Epithelial cell of esophagus (primary cell): ENCODE measurements around the gene CCDC60.

ENCODE experiments used
- DNase-seq: peaks from one replicate; pipeline ENCODE4 v3.0.0; 2010; ENCODE audit warnings: low read depth
- H3K4me3 ChIP-seq: 2 replicates; pipeline ENCODE4 v1.5.1; 2011; ENCODE audit warnings: mild to moderate bottlenecking, low read length, control low read depth
- TF ChIP-seq, protein P1 (sequence below): IDR thresholded peaks from 2 replicates; pipeline ENCODE4 v1.5.1; 2011; ENCODE audit warnings: low read depth, mild to moderate bottlenecking, low read length, control low read depth, inconsistent platforms; ENCODE audit not compliant: insufficient read depth; ENCODE audit errors: missing control alignments

The CCDC60 gene

DNA sequence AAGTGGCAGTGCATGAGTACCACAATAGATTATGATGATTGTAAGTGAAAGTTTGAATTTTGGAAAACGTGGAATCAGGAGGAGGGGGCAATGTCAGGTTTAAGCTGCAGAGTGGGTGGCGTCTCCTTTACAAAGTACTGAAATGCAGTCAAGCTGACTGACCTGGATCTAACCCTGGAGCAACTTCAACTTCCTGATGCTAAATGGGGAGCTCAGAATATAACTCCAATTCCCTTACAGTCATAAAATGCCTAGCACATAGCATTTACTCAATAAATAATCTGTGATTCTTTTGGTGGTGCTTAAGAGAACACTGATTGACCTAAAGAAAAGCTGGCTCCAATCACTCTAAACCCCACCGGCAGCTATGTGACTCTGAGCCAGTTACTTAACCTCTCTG, 38.5 kb downstream of the CCDC60 start:
- no peak for DNase-seq
- H3K4me3 ChIP-seq: no peak overlapping the region
- TF ChIP-seq, protein P1, sequence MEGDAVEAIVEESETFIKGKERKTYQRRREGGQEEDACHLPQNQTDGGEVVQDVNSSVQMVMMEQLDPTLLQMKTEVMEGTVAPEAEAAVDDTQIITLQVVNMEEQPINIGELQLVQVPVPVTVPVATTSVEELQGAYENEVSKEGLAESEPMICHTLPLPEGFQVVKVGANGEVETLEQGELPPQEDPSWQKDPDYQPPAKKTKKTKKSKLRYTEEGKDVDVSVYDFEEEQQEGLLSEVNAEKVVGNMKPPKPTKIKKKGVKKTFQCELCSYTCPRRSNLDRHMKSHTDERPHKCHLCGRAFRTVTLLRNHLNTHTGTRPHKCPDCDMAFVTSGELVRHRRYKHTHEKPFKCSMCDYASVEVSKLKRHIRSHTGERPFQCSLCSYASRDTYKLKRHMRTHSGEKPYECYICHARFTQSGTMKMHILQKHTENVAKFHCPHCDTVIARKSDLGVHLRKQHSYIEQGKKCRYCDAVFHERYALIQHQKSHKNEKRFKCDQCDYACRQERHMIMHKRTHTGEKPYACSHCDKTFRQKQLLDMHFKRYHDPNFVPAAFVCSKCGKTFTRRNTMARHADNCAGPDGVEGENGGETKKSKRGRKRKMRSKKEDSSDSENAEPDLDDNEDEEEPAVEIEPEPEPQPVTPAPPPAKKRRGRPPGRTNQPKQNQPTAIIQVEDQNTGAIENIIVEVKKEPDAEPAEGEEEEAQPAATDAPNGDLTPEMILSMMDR: no peak

GRCh38 chr12:119373666-119374065, 39.1 kb downstream of the CCDC60 start:
- TF ChIP-seq, protein P1: no peak
- DNase-seq: no peak
- H3K4me3 ChIP-seq: no peak overlapping the region

GRCh38 chr12:119374635-119375034, 40.1 kb downstream of the CCDC60 start:
- TF ChIP-seq, protein P1: no peak
- no peak for DNase-seq
- no peak overlapping the region for H3K4me3 ChIP-seq

DNA sequence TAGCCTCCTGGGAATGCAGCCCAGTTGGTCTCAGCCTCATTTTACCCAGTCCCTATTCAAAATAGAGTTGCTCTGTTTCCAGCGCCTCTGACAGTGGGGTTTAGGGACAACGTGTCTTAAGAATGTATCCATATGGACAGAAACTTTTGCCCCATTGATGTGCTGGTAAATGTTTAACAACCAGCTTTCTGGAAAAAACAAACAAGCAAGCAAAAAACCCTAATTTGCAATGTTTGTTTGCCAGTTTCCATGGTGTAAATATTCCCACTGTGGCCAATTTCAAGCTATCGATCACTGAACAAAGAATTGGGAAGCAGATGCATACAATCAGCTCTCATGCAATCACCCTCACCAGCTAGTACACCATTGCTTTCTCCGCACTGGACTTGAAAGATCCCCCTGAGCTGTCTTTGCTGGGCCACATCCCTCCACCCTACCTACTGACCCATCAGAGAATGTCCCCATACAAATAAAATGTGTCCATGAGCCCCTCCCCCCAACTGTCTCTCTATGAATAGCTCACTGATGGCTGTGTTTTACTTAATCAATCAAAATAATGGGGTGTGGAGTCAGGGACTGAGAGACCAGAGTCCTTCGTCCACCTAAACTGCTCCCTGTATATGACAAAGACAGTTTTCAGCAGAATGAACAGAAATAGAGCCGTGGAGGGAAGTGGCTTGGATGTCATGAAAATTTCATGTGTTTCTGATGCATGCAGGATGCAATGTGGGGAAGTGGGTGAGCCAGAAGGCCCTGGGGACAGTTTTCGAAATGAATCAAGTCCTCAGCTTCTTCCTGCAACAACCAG, 40.8 kb downstream of the CCDC60 start:
- H3K4me3 ChIP-seq: no peak overlapping the region
- TF ChIP-seq, protein P1: no peak
- DNase-seq: no peak

DNA sequence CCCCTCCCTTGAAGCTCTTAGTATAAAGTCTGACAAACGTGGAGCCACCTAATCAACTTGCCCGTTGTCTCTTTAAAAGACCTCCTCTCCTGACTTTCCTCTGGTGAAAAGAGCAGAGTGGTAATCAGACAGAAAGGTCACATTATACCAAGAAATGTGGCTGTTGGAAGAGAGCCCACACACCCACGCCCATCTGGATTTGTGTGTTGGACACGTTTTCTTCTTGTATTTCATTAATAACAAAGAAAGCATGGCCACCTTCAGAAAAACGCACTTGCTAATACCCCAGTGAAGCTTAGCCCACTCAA, 41.3 kb downstream of the CCDC60 start:
- H3K4me3 ChIP-seq: no peak overlapping the region
- TF ChIP-seq, protein P1: no peak
- DNase-seq: no peak

DNA sequence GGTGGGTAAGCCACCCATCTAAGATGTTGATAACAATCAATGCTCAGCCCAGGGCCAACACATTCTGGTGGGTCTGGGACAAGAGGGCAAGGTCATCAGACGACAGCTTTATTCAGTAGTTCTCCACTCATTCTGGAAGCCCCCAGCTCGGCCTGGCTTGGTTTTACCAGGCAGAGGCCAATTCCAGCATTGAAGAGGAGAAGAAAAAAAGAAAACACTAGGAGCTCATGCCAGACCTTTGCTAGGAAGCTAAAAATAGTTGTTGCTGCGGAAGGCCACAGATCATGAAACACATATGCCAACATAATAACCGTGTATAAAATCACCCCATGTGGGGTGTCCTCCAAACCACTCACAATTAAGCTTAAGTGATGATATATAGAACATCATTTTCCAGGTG, 44.4 kb downstream of the CCDC60 start:
- TF ChIP-seq, protein P1: no peak
- no peak overlapping the region for H3K4me3 ChIP-seq
- no peak for DNase-seq

DNA sequence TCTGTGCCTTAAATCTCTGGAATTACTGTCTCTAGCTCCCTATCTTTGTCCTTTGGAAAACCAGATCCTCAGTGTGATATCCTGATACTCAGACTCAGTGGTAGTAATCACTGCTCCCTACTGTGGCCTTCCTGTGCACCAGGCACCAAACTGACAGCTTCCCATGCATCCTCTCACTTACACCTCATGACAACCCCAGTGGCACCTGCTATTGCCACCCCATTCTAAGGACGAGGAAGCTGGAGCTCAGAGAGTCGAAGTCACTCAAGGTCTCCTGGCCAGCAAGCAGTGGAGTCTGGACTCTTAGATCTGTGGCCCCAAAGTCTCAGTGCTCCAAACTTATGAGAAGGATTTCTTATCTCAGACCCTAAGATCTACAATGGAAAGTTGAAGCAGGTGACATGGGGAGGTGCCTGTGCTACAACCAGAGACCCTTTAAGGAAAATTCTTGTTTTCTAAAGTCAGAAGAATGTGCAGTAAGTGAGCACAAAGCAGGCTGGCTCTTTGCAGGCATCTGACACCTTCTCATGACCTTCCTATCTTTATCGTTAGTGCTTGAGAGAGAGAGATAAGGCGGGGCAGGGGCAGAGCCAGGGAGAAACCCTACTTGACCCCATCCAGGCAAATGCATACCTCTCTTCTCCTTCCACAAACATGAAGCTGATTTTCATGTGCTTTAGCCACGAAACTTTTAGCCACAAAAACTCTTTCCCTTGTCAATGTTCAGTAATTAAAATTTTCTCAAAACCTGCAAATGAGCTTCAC, 47.1 kb downstream of the CCDC60 start:
- TF ChIP-seq, protein P1: no peak
- no peak for DNase-seq
- H3K4me3 ChIP-seq: no peak overlapping the region
